Endothelial cell of umbilical vein (primary cell): Measurements from ENCODE around the gene TIGIT. TPM values are rescaled to one million over a fixed set of nuclear protein-coding genes. Genes with fewer than 3 reads are reported as not detected.
"Not testable (repeated sequence)": the region's sequence is repeated elsewhere in the genome, so short reads cannot be mapped to it uniquely, and the experiment has no call there.

Experiments
- BruUV-seq: library from RNA; stranded (reverse); fragments of 400-500 nt; replicated peaks from 2 replicates; lab custom pipeline; 2021; lab: Mats Ljungman, UMichigan
- CTCF ChIA-PET: fragments of 300-600, 350-600 bp; sonication (Branson Sonifier 250); formaldehyde crosslinking; loops from one replicate; lab custom pipeline; 2021; ENCODE audit warnings: antibody characterized with exemption, inconsistent platforms; lab: Charles Lee
- POLR2A ChIA-PET: fragments of 300-600, 350-600 bp; sonication (Branson Sonifier 250); formaldehyde crosslinking; loops from one replicate; lab custom pipeline; 2021; ENCODE audit warnings: antibody characterized with exemption, inconsistent platforms; lab: Charles Lee
- DNase-seq: peaks from one replicate; pipeline ENCODE4 v3.0.0-alpha.2; 2011; ENCODE audit warnings: low read depth, low spot score
- FAIRE-seq: peaks from 2 replicates; lab custom pipeline; 2011; peaks lifted over from hg19 to GRCh38; lab: Jason Lieb, UNC
- H2AFZ ChIP-seq: 2 replicates; pipeline ENCODE4 v1.6.0; 2012; ENCODE audit warnings: low read depth, low read length, control low read depth, inconsistent platforms
- H3K27ac ChIP-seq: 2 replicates; pipeline ENCODE4 v1.5.1; 2011; ENCODE audit warnings: low read depth, mild to moderate bottlenecking, control low read depth, low read length, moderate library complexity; ENCODE audit not compliant: insufficient read depth
- H3K27me3 ChIP-seq, 2 experiments: 2 replicates each; pipeline versions ENCODE4 v1.6.0 to v1.6.1; 2011; ENCODE audit warnings: low read length in 2 of 2, mixed read lengths in 1 of 2; ENCODE audit not compliant: control insufficient read depth in 2 of 2, insufficient read depth in 2 of 2
- H3K36me3 ChIP-seq, 2 experiments: 2 replicates in 1 of 2; 3 replicates in 1 of 2; pipeline ENCODE4 v1.5.1; 2011; ENCODE audit warnings: low read length in 2 of 2, mild to moderate bottlenecking in 1 of 2, moderate library complexity in 1 of 2; ENCODE audit not compliant: control insufficient read depth in 2 of 2, insufficient read depth in 2 of 2; ENCODE audit errors: extremely low read depth in 1 of 2
- H3K4me1 ChIP-seq: 3 replicates; pipeline ENCODE4 v1.5.1; 2011; ENCODE audit warnings: mild to moderate bottlenecking, low read length; ENCODE audit not compliant: control insufficient read depth, insufficient read depth; ENCODE audit errors: extremely low read depth
- H3K4me2 ChIP-seq: 2 replicates; pipeline ENCODE4 v1.6.1; 2011; ENCODE audit warnings: low read length, control low read depth, mixed read lengths; ENCODE audit not compliant: insufficient read depth
- H3K4me3 ChIP-seq, 3 experiments: fragments of 200-600 bp in 1 of 3; sonication (generic), shearing (Covaris generic) in 1 of 3; replicated peaks in 1 of 3; 2 replicates each; pipeline ENCODE4 v1.5.1; 2011 to 2016; ENCODE audit warnings: control low read depth in 3 of 3, low read length in 3 of 3, mild to moderate bottlenecking in 2 of 3, inconsistent platforms in 1 of 3, low read depth in 1 of 3, moderate library complexity in 1 of 3; ENCODE audit not compliant: insufficient read depth in 1 of 3
- H3K79me2 ChIP-seq: 2 replicates; pipeline ENCODE4 v1.6.0; 2012; ENCODE audit warnings: low read length, inconsistent platforms; ENCODE audit not compliant: control insufficient read depth, insufficient read depth
- H3K9ac ChIP-seq: replicated peaks from 2 replicates; pipeline ENCODE3; 2011; ENCODE audit warnings: low read length, control low read depth; ENCODE audit not compliant: insufficient read depth; ENCODE audit errors: extremely low read depth
- H3K9me1 ChIP-seq: replicated peaks from 3 replicates; pipeline ENCODE4 v1.6.0; 2011; ENCODE audit warnings: mild to moderate bottlenecking, low read length; ENCODE audit not compliant: control insufficient read depth, insufficient read depth; ENCODE audit errors: extremely low read depth
- H3K9me3 ChIP-seq: replicated peaks from 2 replicates; pipeline ENCODE4 v1.5.1; 2012; ENCODE audit warnings: low read length, inconsistent platforms; ENCODE audit not compliant: control insufficient read depth, insufficient read depth
- H4K20me1 ChIP-seq: replicated peaks from 2 replicates; pipeline ENCODE3; 2011; ENCODE audit warnings: mild to moderate bottlenecking, low read length; ENCODE audit not compliant: control insufficient read depth, insufficient read depth; ENCODE audit errors: extremely low read depth
- CTCF ChIP-seq, 2 donors: IDR thresholded peaks; 1 replicate in 1 of 2; 2 replicates in 1 of 2; pipeline ENCODE4 v1.5.1; 2011; ENCODE audit warnings: low read length in 2 of 2, mild to moderate bottlenecking in 2 of 2, moderate library complexity in 2 of 2, control low read depth in 1 of 2, inconsistent platforms in 1 of 2, low read depth in 1 of 2; ENCODE audit not compliant: insufficient read depth in 1 of 2; ENCODE audit errors: extremely low read depth in 1 of 2
- EZH2 ChIP-seq: IDR thresholded peaks from 2 replicates; pipeline ENCODE4 v1.6.1; 2012; ENCODE audit warnings: borderline replicate concordance, low read depth, mild to moderate bottlenecking, moderate library complexity, low read length, inconsistent platforms; ENCODE audit not compliant: severe bottlenecking
- FOS ChIP-seq: IDR thresholded peaks from 2 replicates; pipeline ENCODE4 v1.6.1; 2011; ENCODE audit warnings: mild to moderate bottlenecking, low read length, moderate library complexity, borderline replicate concordance; ENCODE audit not compliant: insufficient read depth
- GATA2 ChIP-seq: IDR thresholded peaks from 2 replicates; pipeline ENCODE4 v1.7.0; 2011; ENCODE audit warnings: low read depth, mild to moderate bottlenecking, moderate library complexity, mixed read lengths, low read length; ENCODE audit not compliant: insufficient read length, insufficient read depth
- JUN ChIP-seq: IDR thresholded peaks from 2 replicates; pipeline ENCODE4 v1.6.1; 2011; ENCODE audit warnings: borderline replicate concordance, low read depth; ENCODE audit not compliant: insufficient read length, insufficient read depth
- MAX ChIP-seq: IDR thresholded peaks from 2 replicates; pipeline ENCODE4 v1.6.1; 2011; ENCODE audit not compliant: insufficient read depth, insufficient read length
- MYC ChIP-seq: IDR thresholded peaks from one replicate; pipeline ENCODE4 v1.6.1; 2011; ENCODE audit warnings: mild to moderate bottlenecking, low read depth, low read length
- POLR2A ChIP-seq: IDR thresholded peaks from 2 replicates; pipeline ENCODE4 v1.6.1; 2012; ENCODE audit warnings: low read depth, mild to moderate bottlenecking, control low read depth, low read length
- POLR2AphosphoS5 ChIP-seq: IDR thresholded peaks from 2 replicates; pipeline ENCODE4 v1.6.1; 2012; ENCODE audit warnings: low read depth, mild to moderate bottlenecking, control low read depth, low read length, moderate library complexity; ENCODE audit not compliant: insufficient read depth
- dilution Hi-C: fragments of 300-500 bp; cut with MboI; formaldehyde crosslinking; loops from one replicate; pipeline ENCODE4 v1.15.0; 2019; ENCODE audit warnings: low sequenced_read_pairs; ENCODE audit not compliant: extremely low pct_ligation_motif_present
- intact Hi-C: fragments of 100-400 bp; cut with micrococcal nuclease; formaldehyde crosslinking; loops from one replicate; pipeline ENCODE4 v1.10.0; 2022
- polyA plus RNA-seq, 4 experiments: library from polyadenylated mRNA; depleted of rRNA in 3 of 4; stranded (reverse) in 3 of 4; unstranded in 1 of 4; fragments of >200 nt; gene quantifications; 2 replicates each; pipeline versions ENCODE4 v1.2.1 to v1.2.3, GENCODE V29; 2011 to 2012; ENCODE audit warnings: missing spikeins in 1 of 4
- total RNA-seq: library from RNA; stranded (reverse); gene quantifications from 2 replicates; pipeline ENCODE4 v1.2.3, GENCODE V29; 2021

TIGIT gene
- total and polyA plus RNA-seq, 2 donors (not counting 3 experiments of a cell fraction or from before 2014, with no cell fraction given): not detected

DNA sequence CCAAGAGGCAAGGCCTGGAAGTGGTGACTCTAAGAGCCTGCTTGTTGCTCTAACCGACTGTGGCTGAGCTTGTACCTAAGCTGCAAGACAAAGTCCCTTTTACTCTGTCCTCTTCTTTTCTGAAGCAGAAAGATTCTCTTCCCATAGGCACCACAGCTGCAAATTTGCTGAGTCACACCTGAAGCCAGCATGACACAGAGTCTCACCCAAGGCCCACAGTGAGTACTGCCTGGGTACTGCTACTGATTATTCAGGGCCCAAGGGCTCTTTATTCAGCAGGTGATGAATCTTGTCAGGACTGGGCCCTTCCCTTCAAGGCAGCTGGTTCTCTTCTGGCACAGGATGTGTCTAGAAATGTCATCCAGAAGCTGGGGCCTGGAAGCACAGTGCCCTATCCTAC is 18.9 kb upstream of the TIGIT start:
- no peak overlapping the region for H3K4me2 ChIP-seq
- ChIA-PET POLR2A (no interaction called here), CTCF (interaction anchor here (1.2 to 2.0 kb wide), 2 partner anchors 16 to 24 kb away, joined by 3 to 6 read pairs; no protein-coding TSS in a partner anchor)
- no peak overlapping the region for H3K4me3 ChIP-seq
- FAIRE-seq: no peak
- no peaks in the 10 kb centered on the region for H3K9me1 ChIP-seq
- H3K27me3 ChIP-seq: no peaks in the 10 kb centered on the region
- no peaks in the 10 kb centered on the region for H3K36me3 ChIP-seq
- H4K20me1 ChIP-seq: no peaks in the 10 kb centered on the region
- TF ChIP-seq POLR2A (no peak), FOS (no peak), EZH2 (no peak), JUN (no peak), MYC (no peak), MAX (no peak), POLR2AphosphoS5 (no peak), GATA2 (no peak), CTCF (IDR thresholded peaks at IDR 0.05; ENCODE audit: extremely low read depth in 1 of 2, insufficient read depth in 1 of 2, low read depth in 1 of 2, low read length in 2 of 2) (no peak)
- H3K27ac ChIP-seq: no peak overlapping the region
- H3K4me1 ChIP-seq: no peaks in the 10 kb centered on the region
- no peak overlapping the region for H2AFZ ChIP-seq
- dilution Hi-C loops: no loop called here
- H3K79me2 ChIP-seq: no peaks in the 10 kb centered on the region
- no peaks in the 10 kb centered on the region for H3K9me3 ChIP-seq
- no TSS peak for BruUV-seq
- no peak overlapping the region for H3K9ac ChIP-seq
- DNase-seq: no peak
- intact Hi-C loops: no loop called here

DNA sequence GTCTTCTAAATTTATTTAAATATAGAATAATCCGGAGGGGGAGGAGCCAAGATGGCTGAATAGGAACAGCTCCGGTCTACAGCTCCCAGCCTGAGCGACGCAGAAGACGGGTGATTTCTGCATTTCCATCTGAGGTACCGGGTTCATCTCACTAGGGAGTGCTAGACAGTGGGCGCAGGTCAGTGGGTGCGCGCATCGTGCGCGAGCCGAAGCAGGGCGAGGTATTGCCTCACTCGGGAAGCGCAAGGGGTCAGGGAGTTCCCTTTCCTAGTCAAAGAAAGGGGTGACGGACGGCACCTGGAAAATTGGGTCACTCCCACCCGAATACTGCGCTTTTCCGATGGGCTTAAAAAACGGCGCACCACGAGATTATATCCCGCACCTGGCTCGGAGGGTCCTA is 17.0 kb upstream of the TIGIT start:
- H3K4me3 ChIP-seq, H3K9me1 ChIP-seq, dilution Hi-C loops, H3K79me2 ChIP-seq, H3K9me3 ChIP-seq, H3K4me2 ChIP-seq, H3K27me3 ChIP-seq, H3K36me3 ChIP-seq, CTCF ChIA-PET, H2AFZ ChIP-seq, FAIRE-seq, H3K9ac ChIP-seq, DNase-seq, BruUV-seq, intact Hi-C loops, POLR2A ChIA-PET, H3K4me1 ChIP-seq, H3K27ac ChIP-seq, H4K20me1 ChIP-seq: not testable (repeated sequence)
